HPDE6-E6E7 (cell line): ENCODE data around the gene CAPN2.
"Not testable (repeated sequence)": the region's sequence is repeated elsewhere in the genome, so short reads cannot be mapped to it uniquely, and the experiment has no call there.

ENCODE experiments used
- DNase-seq: peaks from one replicate; pipeline ENCODE4 v3.0.0; 2011; ENCODE audit warnings: missing footprints; ENCODE audit errors: extremely low spot score

CAPN2 gene

GRCh38 chr1:223739366-223740037 is 27.2 kb downstream of the CAPN2 start:
- peak; percentile 54 for DNase-seq

- not testable (repeated sequence) for DNase-seq
Measured at GRCh38 chr1:223740038-223740736, 27.8 kb downstream of the CAPN2 start.

- DNase-seq: peak; percentile 80
Measured at GRCh38 chr1:223741861-223742260, 29.5 kb downstream of the CAPN2 start.

DNA sequence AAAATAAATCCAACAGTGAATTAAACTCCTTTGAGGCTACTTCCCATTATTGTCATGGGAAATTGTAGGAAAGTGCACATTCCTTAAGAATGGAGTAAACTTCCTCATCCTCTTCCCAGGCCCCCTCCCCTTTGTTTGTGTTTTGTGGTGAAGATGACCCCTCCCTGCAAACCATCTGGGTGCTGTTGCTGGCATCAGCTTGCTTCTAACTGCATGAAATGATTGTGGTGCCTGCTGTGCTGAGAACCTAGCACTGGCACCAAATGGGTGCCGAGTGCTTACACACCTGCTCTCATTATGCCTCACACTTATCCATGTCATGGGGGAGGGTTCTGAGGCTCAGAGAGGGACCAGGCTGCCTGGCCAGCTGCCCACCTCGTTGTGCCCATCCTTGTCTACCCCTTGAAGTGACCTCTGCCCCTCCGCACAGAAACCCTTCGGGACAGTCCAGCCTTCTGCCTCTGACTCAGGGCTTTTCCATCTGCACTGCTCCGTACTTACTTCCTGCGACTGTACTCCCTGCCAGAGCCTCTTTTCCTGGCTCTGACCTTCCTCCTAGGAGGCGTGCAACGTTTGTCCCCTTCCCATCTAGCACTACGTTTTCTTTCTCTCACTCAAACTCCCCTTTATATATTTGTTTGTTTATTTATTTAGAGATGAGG is 30.6 kb downstream of the CAPN2 start:
- DNase-seq: no peak

DNA sequence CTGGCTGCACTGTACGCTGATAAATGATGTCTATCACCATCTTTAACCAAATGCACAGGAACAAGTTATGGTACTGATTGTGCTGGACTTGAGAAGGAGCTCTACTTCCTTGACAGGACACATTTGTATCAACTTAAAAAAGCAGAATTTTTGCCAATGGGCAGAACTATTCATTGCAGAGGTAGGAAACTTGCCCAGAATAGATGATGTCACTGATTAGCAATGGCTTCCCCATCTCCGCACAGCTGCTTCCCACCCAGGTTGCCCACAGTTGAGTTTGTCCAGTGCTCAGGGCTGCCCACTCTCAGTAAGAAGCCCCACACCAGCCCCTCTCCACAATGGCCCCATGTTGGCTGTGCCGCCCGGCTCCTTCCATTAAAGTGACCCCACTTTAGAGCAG is 33.4 kb downstream of the CAPN2 start:
- DNase-seq: no peak

DNA sequence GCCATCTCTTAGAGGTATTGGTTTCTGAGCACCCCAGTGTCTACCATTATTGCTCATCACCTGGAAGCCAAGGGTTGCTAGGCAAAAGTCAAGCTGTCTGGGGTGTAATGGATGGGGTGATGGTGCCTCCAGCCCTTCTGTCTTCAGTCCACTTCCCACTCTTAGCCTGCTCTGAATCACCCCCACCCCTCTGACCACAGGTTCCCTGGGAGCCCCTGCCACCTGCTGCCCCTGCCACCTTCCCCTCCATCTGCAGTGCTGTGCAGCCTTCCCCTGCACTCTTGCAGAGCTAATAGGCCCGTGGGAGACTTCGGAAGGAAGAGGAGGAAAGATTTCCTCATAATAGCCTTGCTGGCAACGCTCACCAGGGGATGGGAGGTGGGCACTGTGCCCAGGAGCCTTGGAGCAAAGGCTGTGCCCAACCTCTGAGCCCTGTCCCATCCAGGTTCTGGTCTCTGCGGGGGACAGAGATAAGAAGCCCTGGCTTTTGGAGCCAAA is 35.5 kb downstream of the CAPN2 start:
- no peak for DNase-seq

- DNase-seq: no peak
Measured at GRCh38 chr1:223748405-223748772, 36.0 kb downstream of the CAPN2 start.

- no peak for DNase-seq
Measured at GRCh38 chr1:223748773-223749733, 36.7 kb downstream of the CAPN2 start.

GRCh38 chr1:223750730-223751570 is 38.6 kb downstream of the CAPN2 start:
- no peak for DNase-seq

DNA sequence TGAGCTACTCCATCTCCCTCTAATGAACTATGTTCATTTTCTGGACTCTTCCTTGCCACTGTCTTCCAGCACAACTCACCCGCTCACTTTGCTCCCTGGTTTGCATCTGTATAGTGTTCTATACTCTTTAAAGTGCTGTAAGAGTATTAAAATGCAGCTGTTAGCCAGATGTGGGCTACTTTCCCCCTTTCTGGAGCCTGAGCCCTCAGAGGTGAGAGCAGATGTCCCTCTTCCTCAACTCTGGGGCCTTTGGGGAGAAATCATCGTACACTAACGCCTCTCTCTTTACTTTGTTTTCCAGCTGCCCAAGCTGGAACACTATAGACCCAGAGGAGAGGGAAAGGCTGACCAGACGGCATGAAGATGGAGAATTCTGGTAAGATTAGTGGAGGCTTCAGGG is 39.4 kb downstream of the CAPN2 start:
- no peak for DNase-seq

DNA sequence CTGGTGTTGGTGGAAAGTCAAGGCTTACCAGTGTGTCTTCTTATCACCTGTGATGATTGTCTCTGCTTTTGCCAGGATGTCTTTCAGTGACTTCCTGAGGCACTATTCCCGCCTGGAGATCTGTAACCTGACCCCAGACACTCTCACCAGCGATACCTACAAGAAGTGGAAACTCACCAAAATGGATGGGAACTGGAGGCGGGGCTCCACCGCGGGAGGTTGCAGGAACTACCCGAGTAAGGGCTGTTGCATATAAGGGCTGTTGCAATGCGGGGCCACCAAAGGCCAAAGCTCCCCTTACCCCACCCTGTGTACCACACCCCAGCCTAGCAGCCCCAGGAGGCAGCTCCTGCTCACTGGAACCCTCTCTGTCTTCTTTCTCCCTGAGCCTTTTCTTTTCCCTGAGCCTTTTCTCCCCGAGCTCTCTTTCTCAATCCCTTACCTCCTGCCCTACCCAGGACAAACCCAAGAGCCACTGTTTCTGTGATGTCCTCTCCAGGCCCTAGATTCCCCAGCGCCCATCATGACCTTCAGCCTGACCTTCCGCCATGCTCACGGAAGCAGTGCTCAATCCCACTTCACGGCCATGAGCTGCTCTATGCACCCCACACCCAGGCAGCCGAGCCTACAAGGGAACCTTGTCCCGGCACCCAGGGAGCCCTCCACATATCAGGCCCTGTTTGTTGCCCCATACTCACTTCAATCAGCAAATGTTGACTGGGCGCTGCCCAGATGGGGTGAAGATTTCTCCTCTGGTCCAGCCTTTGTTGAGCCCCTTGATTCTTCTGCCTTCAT is 40.6 kb downstream of the CAPN2 start:
- no peak for DNase-seq

- DNase-seq: no peak
Measured at GRCh38 chr1:223754681-223755431, 42.5 kb downstream of the CAPN2 start.

DNA sequence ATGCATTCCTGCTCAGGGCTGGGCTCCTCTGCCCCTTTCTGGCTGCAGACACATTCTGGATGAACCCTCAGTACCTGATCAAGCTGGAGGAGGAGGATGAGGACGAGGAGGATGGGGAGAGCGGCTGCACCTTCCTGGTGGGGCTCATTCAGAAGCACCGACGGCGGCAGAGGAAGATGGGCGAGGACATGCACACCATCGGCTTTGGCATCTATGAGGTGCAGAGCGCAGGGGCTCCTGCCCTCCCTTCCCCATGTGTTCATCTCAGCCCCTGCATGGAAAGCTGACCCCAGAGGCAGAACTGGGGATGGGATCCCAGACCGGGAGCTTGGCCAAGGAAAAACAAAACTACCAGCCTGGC is 43.1 kb downstream of the CAPN2 start:
- DNase-seq: no peak

GRCh38 chr1:223755992-223756775 is 43.8 kb downstream of the CAPN2 start:
- no peak for DNase-seq

GRCh38 chr1:223756806-223757700 is 44.7 kb downstream of the CAPN2 start:
- no peak for DNase-seq

DNA sequence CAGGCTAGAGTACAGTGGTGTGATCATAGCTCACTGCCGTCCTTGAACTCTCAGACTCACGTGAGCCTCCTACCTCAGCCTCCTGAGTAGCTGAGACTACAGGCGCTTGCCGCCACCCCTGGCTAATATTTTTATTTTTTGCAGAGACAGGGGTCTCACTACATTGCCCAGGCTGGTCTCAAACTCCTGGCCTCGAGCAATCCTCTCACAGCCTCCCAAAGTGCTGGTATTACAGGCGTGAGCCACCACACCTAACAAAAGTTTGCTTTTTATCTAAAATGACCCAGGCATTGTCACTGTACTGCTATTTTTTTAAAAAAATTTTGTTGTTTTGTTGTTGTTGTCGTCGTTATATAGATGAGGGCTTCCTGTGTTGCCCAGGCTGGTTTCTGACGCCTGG is 46.4 kb downstream of the CAPN2 start:
- no peak for DNase-seq

DNA sequence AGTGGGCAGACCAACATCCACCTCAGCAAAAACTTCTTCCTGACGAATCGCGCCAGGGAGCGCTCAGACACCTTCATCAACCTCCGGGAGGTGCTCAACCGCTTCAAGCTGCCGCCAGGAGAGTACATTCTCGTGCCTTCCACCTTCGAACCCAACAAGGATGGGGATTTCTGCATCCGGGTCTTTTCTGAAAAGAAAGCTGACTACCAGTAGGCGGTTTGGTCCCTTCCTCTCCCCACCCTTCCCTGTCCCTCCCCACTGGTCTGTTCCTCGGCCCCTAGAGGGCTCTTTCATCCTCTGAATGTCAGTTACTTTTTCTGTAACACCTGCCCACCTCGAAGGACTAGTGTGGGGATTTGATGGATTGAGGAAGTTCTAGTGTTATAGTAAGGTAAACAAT is 46.9 kb downstream of the CAPN2 start:
- no peak for DNase-seq
